Left forelimb (tissue), 1 donor: ENCODE results near the gene KRT39.
"Not testable (repeated sequence)": the region's sequence is repeated elsewhere in the genome, so short reads cannot be mapped to it uniquely, and the experiment has no call there.

Source experiments
- DNase-seq: peaks from one replicate; pipeline ENCODE4 v3.0.0-alpha.2; 2018; ENCODE audit warnings: low spot score

KRT39 gene

GRCh38 chr17:40966848-40967247 is at the start of gene KRT39:
Gene KRT39, minus strand, starts transcription at chr17:40966948. Its CDS starts 92 bp downstream, at chr17:40966856.
- no peak for DNase-seq

- no peak for DNase-seq
Measured at GRCh38 chr17:41015454-41015853, 48.7 kb upstream of the KRT39 start.

GRCh38 chr17:41013606-41014005 is 46.9 kb upstream of the KRT39 start:
- DNase-seq, result no peak

- no peak for DNase-seq
Measured at GRCh38 chr17:41013181-41013580, 46.4 kb upstream of the KRT39 start.

- DNase-seq, result no peak
Measured at GRCh38 chr17:41012326-41013120, 45.8 kb upstream of the KRT39 start.

- no peak for DNase-seq
Measured at GRCh38 chr17:41010441-41010840, 43.7 kb upstream of the KRT39 start.

- no peak for DNase-seq
Measured at GRCh38 chr17:41009936-41010335, 43.2 kb upstream of the KRT39 start.

GRCh38 chr17:41009301-41009760 is 42.6 kb upstream of the KRT39 start:
- no peak for DNase-seq

GRCh38 chr17:41008811-41009210 is 42.1 kb upstream of the KRT39 start, which contains the start of gene KRTAP3-1:
Gene KRTAP3-1, minus strand, starts transcription at chr17:41009128. Its CDS starts 54 bp downstream, at chr17:41009074.
- no peak for DNase-seq

GRCh38 chr17:41004397-41004796 is 37.6 kb upstream of the KRT39 start:
- DNase-seq, result no peak

- no peak for DNase-seq
Measured at GRCh38 chr17:41003926-41004325, 37.2 kb upstream of the KRT39 start.

GRCh38 chr17:41002814-41003213 is 36.1 kb upstream of the KRT39 start:
- DNase-seq, result no peak

GRCh38 chr17:41001795-41002194 is 35.0 kb upstream of the KRT39 start:
- DNase-seq, result no peak

- DNase-seq, result not testable (repeated sequence)
Measured at GRCh38 chr17:40999563-40999962, 32.8 kb upstream of the KRT39 start, which contains the start of gene KRTAP3-2. Gene KRTAP3-2, minus strand, starts transcription at chr17:40999906. Its CDS starts 53 bp downstream, at chr17:40999853.

- DNase-seq, result no peak
Measured at GRCh38 chr17:40997361-40997760, 30.6 kb upstream of the KRT39 start.

- DNase-seq, result no peak
Measured at GRCh38 chr17:40996829-40997228, 30.1 kb upstream of the KRT39 start.

GRCh38 chr17:40995116-40995515 is 28.4 kb upstream of the KRT39 start:
- no peak for DNase-seq

GRCh38 chr17:40993839-40994238 is 27.1 kb upstream of the KRT39 start, which contains the start of gene KRTAP3-3:
Gene KRTAP3-3, minus strand, starts transcription at chr17:40994164. Its CDS starts 67 bp downstream, at chr17:40994097.
- no peak for DNase-seq

GRCh38 chr17:40993084-40993483 is 26.3 kb upstream of the KRT39 start:
- no peak for DNase-seq

- DNase-seq, result no peak
Measured at GRCh38 chr17:40992666-40993065, 25.9 kb upstream of the KRT39 start.

GRCh38 chr17:40986920-40987319 is 20.2 kb upstream of the KRT39 start:
- DNase-seq, result no peak

GRCh38 chr17:40984226-40984625 is 17.5 kb upstream of the KRT39 start, which contains the start of gene KRT40:
Gene KRT40, minus strand, starts transcription at chr17:40984326. Its CDS starts 53 bp downstream, at chr17:40984273.
- no peak for DNase-seq

- DNase-seq, result no peak
Measured at GRCh38 chr17:40981115-40981514, 14.4 kb upstream of the KRT39 start.
